ENCODE results near the gene RITA1.
"Not testable (repeated sequence)": the region's sequence is repeated elsewhere in the genome, so short reads cannot be mapped to it uniquely, and the experiment has no call there.

The RITA1 gene

DNA sequence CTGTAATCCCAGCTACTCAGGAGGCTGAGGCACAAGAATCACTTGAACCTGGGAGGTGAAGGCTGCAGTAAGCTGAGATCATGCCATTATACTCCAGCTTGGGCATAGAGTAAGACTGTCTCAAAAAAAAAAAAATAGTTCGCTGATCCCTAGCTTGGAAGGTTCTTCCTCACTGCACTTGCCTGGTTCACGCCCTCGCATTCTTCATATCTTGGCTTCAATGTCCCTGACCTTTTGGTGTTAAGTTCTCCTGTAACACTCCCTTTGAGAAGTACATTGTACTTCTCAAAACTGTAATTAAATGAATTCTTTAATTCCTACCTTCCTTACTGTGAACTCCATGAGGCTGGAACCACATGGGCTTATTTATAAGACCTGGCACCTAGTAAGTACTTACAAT is 19.3 kb downstream of the RITA1 start:
- DNase-seq: no peak

DNA sequence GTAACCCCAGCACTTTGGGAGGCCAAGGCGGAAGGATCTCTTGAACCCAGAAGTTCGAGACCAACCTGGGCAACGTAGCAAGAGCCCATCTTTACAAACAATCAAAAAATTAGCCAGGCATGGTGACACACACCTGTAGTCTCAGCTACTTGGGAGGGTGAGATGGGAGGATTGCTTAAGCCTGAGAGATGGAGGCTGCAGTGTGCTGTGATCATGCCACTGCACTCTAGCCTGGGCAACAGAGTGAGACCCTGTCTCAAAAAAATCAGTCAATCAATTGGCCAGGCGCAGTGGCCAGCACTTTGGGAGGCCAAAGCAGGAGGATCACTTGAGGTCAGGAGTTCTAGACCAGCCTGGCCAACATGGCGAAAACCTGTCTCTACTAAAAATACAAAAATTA is 21.3 kb downstream of the RITA1 start:
- not testable (repeated sequence) for DNase-seq

DNA sequence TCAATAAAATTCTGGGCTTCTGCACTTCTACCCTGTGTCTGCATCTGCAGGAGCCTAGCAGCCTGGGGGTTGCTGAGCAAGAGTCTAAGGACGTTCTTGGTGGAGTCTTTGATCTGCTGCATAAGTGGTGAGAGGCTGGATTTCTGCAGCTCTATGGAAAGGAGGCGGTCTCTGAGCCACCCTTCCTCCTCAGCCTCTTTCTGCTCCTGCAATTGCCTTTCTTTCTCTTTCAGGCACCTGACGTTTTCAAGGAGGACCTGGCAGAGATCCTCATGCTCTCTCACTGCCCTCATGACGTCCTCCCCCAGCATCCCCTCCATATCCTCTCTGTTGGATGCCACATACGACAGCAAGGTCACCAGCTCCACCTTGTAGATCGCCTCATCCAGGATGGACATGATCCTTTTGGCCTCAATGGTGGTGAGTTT is 22.1 kb downstream of the RITA1 start:
- DNase-seq: no peak

DNA sequence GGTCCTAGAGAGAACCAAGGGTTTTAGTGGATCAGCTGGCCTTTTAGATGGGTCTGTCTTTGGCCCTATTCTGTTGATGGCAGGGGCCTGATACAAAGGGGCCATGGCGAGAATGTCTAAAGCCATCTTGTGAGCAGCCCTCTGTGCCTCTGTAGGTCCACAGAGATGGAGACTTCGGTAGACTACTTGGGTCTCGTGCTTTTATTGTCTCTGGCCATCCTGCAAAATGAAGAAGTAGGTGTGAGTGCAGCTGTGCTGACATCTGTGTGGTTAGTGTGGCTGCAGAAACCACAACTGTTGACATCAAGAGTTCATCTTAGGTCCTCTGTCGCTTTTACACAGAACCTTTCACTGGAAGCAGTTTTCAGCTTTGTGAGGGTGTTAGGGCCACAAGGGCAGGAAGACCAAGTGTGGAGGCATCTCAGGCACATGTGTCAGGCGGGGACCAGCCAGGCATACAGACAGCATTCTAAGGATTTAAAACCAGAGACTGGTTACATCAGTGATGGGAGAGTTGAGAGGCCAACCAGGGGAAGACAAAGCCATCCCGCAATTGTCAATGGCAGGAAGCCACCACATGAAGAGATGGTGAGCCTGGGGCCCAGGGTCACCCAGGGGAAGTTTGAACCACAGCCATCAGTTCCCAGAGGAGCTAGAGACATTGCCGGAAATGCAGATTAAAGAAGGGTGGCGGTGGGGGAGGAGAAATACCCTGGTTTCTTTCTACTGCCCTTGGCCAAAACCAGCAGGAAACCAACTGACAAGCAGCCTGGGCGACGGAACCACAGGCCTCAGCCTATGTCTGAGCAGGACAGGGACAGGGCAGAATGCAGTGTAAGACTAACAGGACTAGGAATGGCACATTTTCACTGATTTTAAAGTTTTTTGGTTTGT is 22.8 kb downstream of the RITA1 start:
- no peak for DNase-seq

DNA sequence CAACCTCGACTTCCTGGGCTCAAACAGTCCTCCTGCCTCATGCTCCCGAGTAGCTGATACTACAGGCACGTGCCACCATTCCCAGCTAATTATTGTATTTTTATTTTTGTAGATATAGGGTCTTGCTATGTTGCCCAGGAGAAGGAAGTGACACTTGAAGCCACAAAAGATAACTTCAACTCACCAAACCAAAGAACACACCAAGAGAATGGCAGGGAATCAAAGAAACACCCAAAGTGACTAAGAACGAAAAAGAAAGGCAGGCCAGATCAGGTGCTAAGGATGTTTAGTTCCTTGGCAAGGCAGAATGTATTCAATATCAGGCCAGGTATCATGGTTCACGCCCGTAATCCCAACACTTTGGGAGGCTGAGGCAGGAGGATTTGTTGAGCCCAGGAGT is 25.6 kb downstream of the RITA1 start:
- no peak for DNase-seq

- peak; percentile 26 for DNase-seq
These were observed 29.4 kb downstream of the RITA1 start for GRCh38 chr12:113214895-113215400.

DNA sequence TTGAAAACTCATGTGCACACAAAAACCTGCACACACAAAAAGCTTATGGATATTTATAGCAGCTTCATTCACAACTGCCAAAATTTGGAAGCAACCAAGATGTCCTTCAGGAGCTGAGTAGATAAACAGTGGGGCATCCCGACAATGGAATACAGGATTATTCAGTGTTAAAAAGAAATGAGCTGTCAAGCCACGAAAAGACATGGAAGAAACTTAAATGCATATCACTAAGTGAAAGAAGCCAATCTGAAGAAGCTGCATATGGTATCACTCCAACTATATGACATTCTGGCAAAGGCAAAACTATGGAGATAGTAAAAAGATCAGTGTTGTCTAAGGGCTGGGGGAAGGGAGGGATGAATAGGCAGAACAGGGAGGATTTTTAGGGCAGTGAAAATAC is 30.5 kb downstream of the RITA1 start:
- no peak for DNase-seq

GRCh38 chr12:113220593-113221180 is 35.2 kb downstream of the RITA1 start:
- DNase-seq: peak; percentile 64

- DNase-seq: peak; percentile 100
These were observed 35.9 kb downstream of the RITA1 start, which contains the start of gene TPCN1 for GRCh38 chr12:113221181-113221996. Gene TPCN1 (plus strand): TSS chr12:113221464. CDS start chr12:113226853, 5,389 bp downstream.

- DNase-seq: no peak
These were observed 36.6 kb downstream of the RITA1 start for GRCh38 chr12:113221997-113222729.

GRCh38 chr12:113222730-113223531 is 37.4 kb downstream of the RITA1 start:
- peak; percentile 97 for DNase-seq

GRCh38 chr12:113224955-113225354 is 39.4 kb downstream of the RITA1 start:
- no peak for DNase-seq

DNA sequence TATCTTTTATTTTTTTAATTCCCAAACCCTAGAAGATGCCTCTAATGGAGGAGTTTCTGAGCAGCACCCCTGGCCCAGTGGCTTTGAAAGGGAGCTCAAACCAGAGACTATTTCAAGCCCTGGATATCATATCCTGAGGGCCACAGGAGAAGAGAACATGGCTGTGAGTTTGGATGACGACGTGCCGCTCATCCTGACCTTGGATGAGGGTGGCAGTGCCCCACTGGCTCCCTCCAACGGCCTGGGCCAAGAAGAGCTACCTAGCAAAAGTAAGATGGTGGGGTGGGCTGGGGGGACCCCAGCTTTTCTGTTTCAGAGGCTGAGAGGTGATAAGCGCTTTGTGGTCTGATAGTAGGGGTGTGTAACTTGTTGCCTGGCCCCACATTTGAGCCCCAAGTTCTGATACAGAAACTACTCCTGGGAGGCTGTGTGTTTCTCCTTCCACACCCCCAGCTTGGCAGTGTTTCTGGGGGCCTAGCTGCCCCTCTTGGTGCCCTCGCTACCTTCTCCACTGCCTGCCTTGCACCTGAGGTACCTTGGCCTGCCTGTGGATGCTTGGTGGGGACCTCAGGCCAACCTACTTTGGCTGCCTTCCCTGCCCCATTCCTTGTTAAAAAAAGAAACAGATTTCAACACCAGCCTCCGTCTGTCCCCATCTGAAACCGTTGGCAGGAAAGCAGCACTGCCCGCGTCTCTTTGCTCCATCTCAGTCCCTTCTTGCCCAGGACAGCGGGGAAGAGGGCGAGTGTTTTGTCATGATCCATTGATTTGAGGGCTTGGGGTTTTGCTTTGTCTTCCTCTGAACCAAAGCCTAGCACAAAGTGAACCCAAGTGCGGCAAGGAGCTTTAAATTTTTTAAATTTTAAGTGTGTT is 41.4 kb downstream of the RITA1 start:
- DNase-seq: no peak

DNA sequence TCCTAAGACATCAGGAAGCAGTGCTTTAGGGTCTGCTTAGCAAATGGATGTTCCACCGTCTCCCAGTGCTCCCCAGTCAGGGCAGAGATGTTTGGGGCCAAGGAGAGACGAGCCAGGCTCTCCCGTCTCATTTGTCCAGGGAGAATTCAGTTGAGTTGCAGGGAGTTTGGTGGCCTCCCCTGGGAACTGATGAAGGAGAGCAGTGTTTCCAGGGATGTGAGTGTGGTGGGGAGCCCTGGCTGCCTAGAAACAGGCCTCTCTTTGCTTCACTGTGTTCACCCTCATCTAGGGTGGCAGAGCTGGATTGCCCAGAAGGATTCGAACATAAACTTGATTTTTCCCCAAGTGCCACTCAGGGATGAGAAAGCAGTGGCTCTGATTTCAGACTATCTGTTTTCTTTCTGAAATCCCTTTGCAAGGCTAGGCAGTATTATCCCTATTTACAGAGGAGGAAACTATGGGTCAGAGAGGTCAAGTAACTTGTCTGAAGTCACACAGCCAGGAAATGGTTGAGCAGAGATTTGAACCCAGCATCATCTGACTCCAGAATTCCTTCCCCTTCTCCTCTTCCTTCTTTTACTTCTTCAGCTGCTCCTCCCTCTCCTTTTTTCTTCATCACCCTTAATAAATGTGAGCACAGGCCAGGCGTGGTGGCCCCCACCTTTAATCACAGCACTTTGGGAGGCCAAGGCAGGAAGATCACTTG is 42.3 kb downstream of the RITA1 start:
- DNase-seq: no peak

DNA sequence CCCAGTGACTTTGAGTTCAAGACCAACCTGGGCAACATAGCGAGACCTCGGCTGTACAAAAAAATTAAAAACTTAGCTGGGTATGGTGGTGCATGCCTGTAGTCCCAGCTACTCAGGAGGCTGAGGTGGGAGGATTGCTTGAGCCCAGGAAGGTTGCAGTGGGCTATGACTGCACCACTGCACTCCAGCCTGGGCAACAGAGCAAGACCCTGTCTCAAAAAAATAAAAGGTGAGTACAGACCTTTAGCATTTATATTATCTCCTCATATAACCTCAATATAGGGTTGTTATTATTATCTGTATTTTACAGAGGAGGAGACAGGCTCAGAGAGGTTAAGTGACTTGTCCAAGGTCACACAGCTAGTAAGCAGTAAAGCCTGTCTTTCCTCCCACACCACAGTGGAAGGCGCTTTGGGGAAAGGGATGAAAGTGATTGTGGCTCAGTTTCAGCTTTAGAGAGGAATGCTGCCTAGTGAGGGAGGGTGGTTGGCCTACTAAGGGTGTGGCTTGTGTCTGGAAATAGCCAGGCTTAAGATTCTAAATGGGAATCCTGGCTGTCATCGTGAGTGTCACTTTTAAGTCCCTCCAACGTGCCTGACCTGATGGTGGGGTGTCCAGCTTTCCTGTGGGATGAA is 43.0 kb downstream of the RITA1 start:
- no peak for DNase-seq

- DNase-seq: no peak
These were observed 45.1 kb downstream of the RITA1 start for GRCh38 chr12:113230315-113231234.

DNA sequence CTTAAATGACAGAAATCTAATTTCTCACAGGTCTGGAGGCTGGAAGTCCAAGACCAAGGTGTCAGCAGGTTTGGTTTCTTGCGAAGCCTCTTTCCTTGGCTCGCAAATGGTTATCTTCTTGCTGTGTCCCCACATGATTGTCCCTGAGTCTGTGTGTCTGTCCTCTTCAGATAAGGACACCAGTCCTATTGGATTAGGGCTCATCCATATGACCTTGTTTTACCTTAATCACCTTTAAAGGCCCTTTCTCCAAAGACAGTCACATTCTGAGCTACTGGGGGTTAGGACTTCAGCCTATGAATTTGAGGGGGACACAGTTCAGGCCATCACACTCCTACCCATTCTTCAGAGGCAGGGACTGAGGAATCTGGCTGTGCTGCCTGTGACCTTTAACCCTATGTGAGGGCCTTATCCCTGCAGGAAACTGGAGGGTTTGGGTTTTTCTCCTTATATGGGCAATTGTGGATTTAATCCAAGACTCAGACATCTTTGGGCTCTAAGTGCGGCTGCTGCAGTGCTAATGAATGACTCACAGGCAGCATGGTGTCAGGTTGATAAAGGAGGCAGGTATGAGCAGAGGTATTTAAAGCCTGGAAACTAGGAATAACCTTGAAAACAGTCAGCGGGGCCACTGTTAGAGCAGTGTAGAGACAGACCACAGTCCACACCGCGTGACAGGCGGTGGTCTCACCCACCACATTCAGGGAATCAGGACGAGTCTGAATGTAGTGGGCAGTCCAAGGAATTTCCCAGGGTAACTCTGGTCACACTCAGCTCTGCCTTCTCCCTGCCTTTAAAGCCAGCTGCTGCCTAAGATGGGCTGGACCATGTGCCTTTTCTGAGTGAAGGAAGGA is 45.9 kb downstream of the RITA1 start:
- no peak for DNase-seq

Measured in NCI-H69 (cell line).